ENCODE results near the gene APRT.

APRT gene

GRCh38 chr16:88780142-88781062 lies 31.3 kb downstream of the APRT start:
- H3K36me3 ChIP-seq (ENCODE audit: control insufficient read depth, insufficient read depth, low read length), result no peaks in the 10 kb centered on the region
- peaks cover 26% of the 10 kb centered on the region for H3K4me1 ChIP-seq (ENCODE audit: control insufficient read depth, insufficient read depth, low read length)
- H3K4me3 ChIP-seq (ENCODE audit: insufficient read depth, low read depth, low read length), result no peak overlapping the region
- no peaks in the 10 kb centered on the region for H3K9me3 ChIP-seq (ENCODE audit: control insufficient read depth, low read length)
- peaks cover 31% of the 10 kb centered on the region for H3K27me3 ChIP-seq (ENCODE audit: control insufficient read depth, insufficient read depth, low read length, poor library complexity, severe bottlenecking)
- 85 to 86% methylated on average over 13 of the region's 13 CpGs for WGBS, 2 experiments
- H3K27ac ChIP-seq (ENCODE audit: insufficient read depth, low read depth, low read length, poor library complexity, severe bottlenecking), result no peak overlapping the region

- Histone ChIP-seq H3K9me3 (ENCODE audit: control insufficient read depth, low read length) (no peaks in the 10 kb centered on the region), H3K36me3 (ENCODE audit: control insufficient read depth, insufficient read depth, low read length) (no peaks in the 10 kb centered on the region), H3K4me3 (ENCODE audit: insufficient read depth, low read depth, low read length) (no peak overlapping the region), H3K27ac (ENCODE audit: insufficient read depth, low read depth, low read length, poor library complexity, severe bottlenecking) (no peak overlapping the region), H3K4me1 (ENCODE audit: control insufficient read depth, insufficient read depth, low read length) (peaks cover 26% of the 10 kb centered on the region), H3K27me3 (ENCODE audit: control insufficient read depth, insufficient read depth, low read length, poor library complexity, severe bottlenecking) (peaks cover 23% of the 10 kb centered on the region)
- 85 to 86% methylated on average over 34 of the region's 34 CpGs for WGBS, 2 experiments
Measured at GRCh38 chr16:88779406-88780141, 32.2 kb downstream of the APRT start.

- Histone ChIP-seq H3K4me1 (ENCODE audit: control insufficient read depth, insufficient read depth, low read length) (peaks cover 27% of the 10 kb centered on the region), H3K27ac (ENCODE audit: insufficient read depth, low read depth, low read length, poor library complexity, severe bottlenecking) (no peak overlapping the region), H3K9me3 (ENCODE audit: control insufficient read depth, low read length) (no peaks in the 10 kb centered on the region), H3K4me3 (ENCODE audit: insufficient read depth, low read depth, low read length) (no peak overlapping the region), H3K36me3 (ENCODE audit: control insufficient read depth, insufficient read depth, low read length) (no peaks in the 10 kb centered on the region), H3K27me3 (ENCODE audit: control insufficient read depth, insufficient read depth, low read length, poor library complexity, severe bottlenecking) (peaks cover 13% of the 10 kb centered on the region)
- WGBS, 2 experiments, result 90 to 92% methylated on average over 30 of the region's 30 CpGs
Measured at GRCh38 chr16:88778541-88779065, 33.1 kb downstream of the APRT start.

GRCh38 chr16:88778271-88778525 lies 33.5 kb downstream of the APRT start:
- H3K4me1 ChIP-seq (ENCODE audit: control insufficient read depth, insufficient read depth, low read length), result peaks cover 30% of the 10 kb centered on the region
- no peak overlapping the region for H3K4me3 ChIP-seq (ENCODE audit: insufficient read depth, low read depth, low read length)
- H3K27me3 ChIP-seq (ENCODE audit: control insufficient read depth, insufficient read depth, low read length, poor library complexity, severe bottlenecking), result peaks cover 9% of the 10 kb centered on the region
- H3K9me3 ChIP-seq (ENCODE audit: control insufficient read depth, low read length), result no peaks in the 10 kb centered on the region
- no peaks in the 10 kb centered on the region for H3K36me3 ChIP-seq (ENCODE audit: control insufficient read depth, insufficient read depth, low read length)
- no peak overlapping the region for H3K27ac ChIP-seq (ENCODE audit: insufficient read depth, low read depth, low read length, poor library complexity, severe bottlenecking)
- WGBS, 2 experiments, result 69 to 70% methylated on average over 7 of the region's 7 CpGs

- H3K27me3 ChIP-seq (ENCODE audit: control insufficient read depth, insufficient read depth, low read length, poor library complexity, severe bottlenecking), result peaks cover 6% of the 10 kb centered on the region
- no peak overlapping the region for H3K27ac ChIP-seq (ENCODE audit: insufficient read depth, low read depth, low read length, poor library complexity, severe bottlenecking)
- peaks cover 35% of the 10 kb centered on the region for H3K4me1 ChIP-seq (ENCODE audit: control insufficient read depth, insufficient read depth, low read length)
- no peaks in the 10 kb centered on the region for H3K36me3 ChIP-seq (ENCODE audit: control insufficient read depth, insufficient read depth, low read length)
- H3K9me3 ChIP-seq (ENCODE audit: control insufficient read depth, low read length), result no peaks in the 10 kb centered on the region
- no peak overlapping the region for H3K4me3 ChIP-seq (ENCODE audit: insufficient read depth, low read depth, low read length)
- 62 to 64% methylated on average over 34 of the region's 34 CpGs for WGBS, 2 experiments
Measured at GRCh38 chr16:88777471-88778270, 34.1 kb downstream of the APRT start.

GRCh38 chr16:88775825-88776224 lies 35.9 kb downstream of the APRT start:
- H3K9me3 ChIP-seq (ENCODE audit: control insufficient read depth, low read length), result no peaks in the 10 kb centered on the region
- peaks cover 23% of the 10 kb centered on the region for H3K27me3 ChIP-seq (ENCODE audit: control insufficient read depth, insufficient read depth, low read length, poor library complexity, severe bottlenecking)
- peaks cover 45% of the 10 kb centered on the region for H3K4me1 ChIP-seq (ENCODE audit: control insufficient read depth, insufficient read depth, low read length)
- no peak overlapping the region for H3K4me3 ChIP-seq (ENCODE audit: insufficient read depth, low read depth, low read length)
- H3K27ac ChIP-seq (ENCODE audit: insufficient read depth, low read depth, low read length, poor library complexity, severe bottlenecking), result no peak overlapping the region
- no peaks in the 10 kb centered on the region for H3K36me3 ChIP-seq (ENCODE audit: control insufficient read depth, insufficient read depth, low read length)
- 87 to 89% methylated on average over 18 of the region's 18 CpGs for WGBS, 2 experiments

- Histone ChIP-seq H3K4me1 (ENCODE audit: control insufficient read depth, insufficient read depth, low read length) (peaks cover 55% of the 10 kb centered on the region), H3K27me3 (ENCODE audit: control insufficient read depth, insufficient read depth, low read length, poor library complexity, severe bottlenecking) (peaks cover 29% of the 10 kb centered on the region), H3K4me3 (ENCODE audit: insufficient read depth, low read depth, low read length) (no peak overlapping the region), H3K36me3 (ENCODE audit: control insufficient read depth, insufficient read depth, low read length) (no peaks in the 10 kb centered on the region), H3K27ac (ENCODE audit: insufficient read depth, low read depth, low read length, poor library complexity, severe bottlenecking) (no peak overlapping the region), H3K9me3 (ENCODE audit: control insufficient read depth, low read length) (no peaks in the 10 kb centered on the region)
- 93 to 95% methylated on average over 32 of the region's 32 CpGs for WGBS, 2 experiments
Measured at GRCh38 chr16:88774544-88775393, 37.0 kb downstream of the APRT start.

- WGBS, 2 experiments, result 65 to 67% methylated on average over 12 of the region's 12 CpGs
- Histone ChIP-seq H3K27ac (ENCODE audit: insufficient read depth, low read depth, low read length, poor library complexity, severe bottlenecking) (no peak overlapping the region), H3K4me1 (ENCODE audit: control insufficient read depth, insufficient read depth, low read length) (peaks cover 59% of the 10 kb centered on the region), H3K27me3 (ENCODE audit: control insufficient read depth, insufficient read depth, low read length, poor library complexity, severe bottlenecking) (peaks cover 32% of the 10 kb centered on the region), H3K36me3 (ENCODE audit: control insufficient read depth, insufficient read depth, low read length) (no peaks in the 10 kb centered on the region), H3K4me3 (ENCODE audit: insufficient read depth, low read depth, low read length) (no peak overlapping the region), H3K9me3 (ENCODE audit: control insufficient read depth, low read length) (no peaks in the 10 kb centered on the region)
Measured at GRCh38 chr16:88773812-88774291, 37.9 kb downstream of the APRT start.
